ENCODE results near the gene SF1. TPM values are rescaled to one million over a fixed set of nuclear protein-coding genes. Genes with fewer than 3 reads are reported as not detected.

SF1 gene
- total RNA-seq, 2 experiments from 2014 or later = 247 to 535 TPM

- TF ChIP-seq EZH2phosphoT487 (IDR thresholded peaks at IDR 0.05; ENCODE audit: borderline replicate concordance, low read depth, low read length) = no peak
- TF ChIP-seq, protein P1, sequence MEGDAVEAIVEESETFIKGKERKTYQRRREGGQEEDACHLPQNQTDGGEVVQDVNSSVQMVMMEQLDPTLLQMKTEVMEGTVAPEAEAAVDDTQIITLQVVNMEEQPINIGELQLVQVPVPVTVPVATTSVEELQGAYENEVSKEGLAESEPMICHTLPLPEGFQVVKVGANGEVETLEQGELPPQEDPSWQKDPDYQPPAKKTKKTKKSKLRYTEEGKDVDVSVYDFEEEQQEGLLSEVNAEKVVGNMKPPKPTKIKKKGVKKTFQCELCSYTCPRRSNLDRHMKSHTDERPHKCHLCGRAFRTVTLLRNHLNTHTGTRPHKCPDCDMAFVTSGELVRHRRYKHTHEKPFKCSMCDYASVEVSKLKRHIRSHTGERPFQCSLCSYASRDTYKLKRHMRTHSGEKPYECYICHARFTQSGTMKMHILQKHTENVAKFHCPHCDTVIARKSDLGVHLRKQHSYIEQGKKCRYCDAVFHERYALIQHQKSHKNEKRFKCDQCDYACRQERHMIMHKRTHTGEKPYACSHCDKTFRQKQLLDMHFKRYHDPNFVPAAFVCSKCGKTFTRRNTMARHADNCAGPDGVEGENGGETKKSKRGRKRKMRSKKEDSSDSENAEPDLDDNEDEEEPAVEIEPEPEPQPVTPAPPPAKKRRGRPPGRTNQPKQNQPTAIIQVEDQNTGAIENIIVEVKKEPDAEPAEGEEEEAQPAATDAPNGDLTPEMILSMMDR (conservative IDR thresholded peaks at IDR 0.05; ENCODE audit: low read length) = peak; percentile 79
- BruUV-seq (replicated peaks) = no TSS peak
- Histone ChIP-seq H3K4me3 (ENCODE audit: low read depth, low read length, poor library complexity, severe bottlenecking) (peak overlapping the region; percentile 89), H2AFZ (ENCODE audit: low read length) (no peak overlapping the region), H3K27ac (ENCODE audit: low read depth, low read length, poor library complexity, severe bottlenecking) (peak overlapping the region; percentile 95), H3K9me2 (ENCODE audit: insufficient read depth, low read length) (no peaks in the 10 kb centered on the region), H3K79me2 (ENCODE audit: insufficient read depth, low read depth, low read length) (peaks cover 6% of the 10 kb centered on the region; the same call in 1 of the 2 replicates), H4K20me1 (ENCODE audit: insufficient read depth, low read length) (0 out of 2 replicates have a peak, but pooled peaks cover 7% of the 10 kb centered on the region), H3K4me2 (ENCODE audit: low read length) (peak overlapping the region; percentile 97), H3K4me1 (ENCODE audit: insufficient read depth, low read length, poor library complexity, severe bottlenecking) (peaks cover 40% of the 10 kb centered on the region), H3K9me3 (ENCODE audit: low read length) (no peaks in the 10 kb centered on the region), H3K36me3 (ENCODE audit: insufficient read depth, low read length) (peaks cover 36% of the 10 kb centered on the region)
- DNase-seq (ENCODE audit: low spot score) = peak; percentile 70
- intact Hi-C loops (cut with micrococcal nuclease; ENCODE audit: unreplicated experiment) = loop anchor here (1.0 to 5.0 kb wide), 5 partner anchors 20 to 134 kb away; partner anchors contain the start of genes EHD1 and MAP4K2
- POLR2A ChIA-PET = interaction anchor here (0.9 to 2.1 kb wide), 3 partner anchors 21 to 44 kb away, joined by 3 to 4 read pairs (median 3); no protein-coding TSS in a partner anchor
- CTCF ChIA-PET (ENCODE audit: unreplicated experiment) = no interaction called here
These were observed 35.3 kb downstream of the SF1 start for GRCh38 chr11:64742889-64743590.

DNA sequence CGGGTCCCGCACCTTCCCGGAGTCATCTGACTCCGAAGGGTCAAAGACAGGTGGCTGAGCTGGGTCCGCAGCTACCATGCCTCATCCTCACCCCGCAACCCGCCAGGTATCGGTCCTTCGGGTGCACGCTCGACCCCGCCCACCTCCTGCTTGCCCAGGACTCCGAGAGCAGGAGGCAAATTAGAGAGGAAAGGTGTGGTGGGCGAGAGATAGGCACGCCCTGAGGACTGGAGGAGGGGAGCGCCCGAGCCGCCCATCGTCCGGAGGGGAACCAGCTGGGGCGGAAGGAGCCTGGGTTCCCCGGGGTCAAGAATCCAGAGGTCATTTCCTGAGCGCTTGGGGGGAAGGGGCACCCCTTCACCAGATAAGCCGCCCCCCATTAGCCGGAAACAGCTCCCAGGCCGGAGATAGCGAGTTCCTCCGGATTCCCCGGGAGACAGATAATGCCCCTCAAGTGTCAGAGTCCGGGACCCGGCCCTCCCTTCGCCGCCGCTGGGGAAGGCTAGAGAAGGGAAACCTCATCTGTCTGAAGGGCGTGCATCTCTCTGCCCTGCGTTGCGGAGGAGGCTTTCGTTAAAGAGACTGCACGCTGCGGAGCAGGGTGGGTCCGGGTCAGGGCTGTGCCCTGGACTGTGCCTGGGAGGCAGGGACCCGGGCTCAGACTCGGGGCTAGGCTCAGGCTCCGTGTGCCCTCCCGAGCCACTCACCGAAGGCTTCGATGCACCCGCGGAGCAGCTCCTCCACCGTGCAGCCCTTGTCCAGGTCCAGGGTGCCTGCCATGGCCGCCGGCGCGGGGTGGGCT, 36.1 kb downstream of the SF1 start:
- H3K9me2 ChIP-seq (ENCODE audit: insufficient read depth, low read length) = no peaks in the 10 kb centered on the region
- H3K27ac ChIP-seq (ENCODE audit: low read depth, low read length, poor library complexity, severe bottlenecking) = peak overlapping the region; percentile 95
- peak; percentile 51 for DNase-seq (ENCODE audit: low spot score)
- POLR2A ChIA-PET = interaction anchor here (1.5 kb wide), 1 partner anchor 22 kb away, joined by 3 read pairs; no protein-coding TSS in a partner anchor
- CTCF ChIA-PET (ENCODE audit: unreplicated experiment) = interaction anchor here (0.5 kb wide), 1 partner anchor 592 kb away, joined by 4 read pairs; no protein-coding TSS in a partner anchor
- peak overlapping the region; percentile 89 for H3K4me3 ChIP-seq (ENCODE audit: low read depth, low read length, poor library complexity, severe bottlenecking)
- peaks cover 37% of the 10 kb centered on the region for H3K4me1 ChIP-seq (ENCODE audit: insufficient read depth, low read length, poor library complexity, severe bottlenecking)
- H4K20me1 ChIP-seq (ENCODE audit: insufficient read depth, low read length) = 0 out of 2 replicates have a peak, but pooled peaks cover 7% of the 10 kb centered on the region
- peak overlapping the region; percentile 97 for H3K4me2 ChIP-seq (ENCODE audit: low read length)
- no TSS peak for BruUV-seq (replicated peaks)
- no peak for TF ChIP-seq EZH2phosphoT487 (IDR thresholded peaks at IDR 0.05; ENCODE audit: borderline replicate concordance, low read depth, low read length)
- TF ChIP-seq, protein P1 (conservative IDR thresholded peaks at IDR 0.05; ENCODE audit: low read length) = no peak
- intact Hi-C loops (cut with micrococcal nuclease; ENCODE audit: unreplicated experiment) = loop anchor here (2.0 to 5.0 kb wide), 3 partner anchors 55 to 135 kb away; partner anchors contain the start of genes EHD1 and MAP4K2
- peaks cover 6% of the 10 kb centered on the region; the same call in 1 of the 2 replicates for H3K79me2 ChIP-seq (ENCODE audit: insufficient read depth, low read depth, low read length)
- peaks cover 43% of the 10 kb centered on the region for H3K36me3 ChIP-seq (ENCODE audit: insufficient read depth, low read length)
- H2AFZ ChIP-seq (ENCODE audit: low read length) = no peak overlapping the region
- no peaks in the 10 kb centered on the region for H3K9me3 ChIP-seq (ENCODE audit: low read length)
